T follicular helper cell (primary cell): Measurements from ENCODE around the gene P2RY11.

Experiments
- DNase-seq: peaks from one replicate; pipeline ENCODE4 v3.0.0-alpha.2; 2020; ENCODE audit warnings: low read depth
- total RNA-seq, 2 experiments: gene quantifications; one replicate each; lab custom pipeline; 2026; lab: John Stamatoyannopoulos, UW

P2RY11 gene, protein sequence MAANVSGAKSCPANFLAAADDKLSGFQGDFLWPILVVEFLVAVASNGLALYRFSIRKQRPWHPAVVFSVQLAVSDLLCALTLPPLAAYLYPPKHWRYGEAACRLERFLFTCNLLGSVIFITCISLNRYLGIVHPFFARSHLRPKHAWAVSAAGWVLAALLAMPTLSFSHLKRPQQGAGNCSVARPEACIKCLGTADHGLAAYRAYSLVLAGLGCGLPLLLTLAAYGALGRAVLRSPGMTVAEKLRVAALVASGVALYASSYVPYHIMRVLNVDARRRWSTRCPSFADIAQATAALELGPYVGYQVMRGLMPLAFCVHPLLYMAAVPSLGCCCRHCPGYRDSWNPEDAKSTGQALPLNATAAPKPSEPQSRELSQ
- total RNA-seq: 14.0 to 15.7 reads per million in 2 experiments

DNA sequence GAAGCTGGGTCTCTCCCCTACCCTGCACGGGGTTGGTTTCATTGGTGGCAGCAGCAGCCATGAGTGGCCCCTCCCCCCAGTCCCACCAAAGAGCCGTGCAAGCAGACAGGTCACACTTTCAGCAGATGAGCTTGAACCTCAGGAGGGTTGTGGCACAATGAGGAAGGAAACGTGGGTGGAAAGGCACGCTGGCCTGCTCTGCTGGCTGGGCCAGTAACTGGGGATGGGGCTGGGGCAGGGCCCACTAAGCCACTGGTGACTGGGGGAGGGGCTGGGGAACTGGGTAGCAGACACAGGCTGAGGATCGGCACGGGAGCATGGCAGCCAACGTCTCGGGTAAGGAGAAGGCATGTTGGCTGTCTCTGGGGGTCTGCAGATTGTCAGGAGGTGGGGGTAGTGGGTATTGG, at the start of gene P2RY11:
Gene P2RY11 (plus strand): TSS at position 289 of the 407 bp plus-strand sequence. CDS start 29 bp downstream, at position 318.
- DNase-seq: no peak

DNA sequence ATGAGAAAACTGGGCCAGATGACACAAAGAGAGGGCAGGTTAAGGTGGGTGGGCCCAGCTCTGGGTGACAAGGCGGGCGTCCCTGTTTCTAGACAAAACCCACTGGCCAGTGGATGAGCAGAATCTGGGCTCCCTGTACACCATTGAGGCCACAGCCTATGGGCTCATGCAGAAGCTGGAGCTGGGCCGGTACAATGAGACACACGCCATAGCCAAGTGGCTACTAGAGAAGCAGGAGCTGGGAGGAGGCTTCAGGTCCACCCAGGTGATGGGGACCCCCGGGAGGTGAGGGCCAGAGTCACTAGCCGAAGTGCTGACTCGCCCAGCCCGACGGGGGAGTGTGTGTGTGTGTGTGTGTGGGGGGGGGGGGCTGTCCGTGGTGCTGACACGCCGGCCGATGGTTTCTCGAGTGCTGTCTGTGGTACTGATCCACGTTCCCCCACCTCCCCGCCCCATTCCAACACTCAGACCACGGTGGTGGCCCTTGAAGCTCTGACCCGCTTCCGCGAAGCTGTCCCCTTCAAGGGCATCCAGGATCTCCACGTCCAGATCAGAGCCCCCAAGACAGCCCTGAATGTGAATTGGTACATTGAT, 49.7 kb upstream of the P2RY11 start:
- DNase-seq: no peak

DNA sequence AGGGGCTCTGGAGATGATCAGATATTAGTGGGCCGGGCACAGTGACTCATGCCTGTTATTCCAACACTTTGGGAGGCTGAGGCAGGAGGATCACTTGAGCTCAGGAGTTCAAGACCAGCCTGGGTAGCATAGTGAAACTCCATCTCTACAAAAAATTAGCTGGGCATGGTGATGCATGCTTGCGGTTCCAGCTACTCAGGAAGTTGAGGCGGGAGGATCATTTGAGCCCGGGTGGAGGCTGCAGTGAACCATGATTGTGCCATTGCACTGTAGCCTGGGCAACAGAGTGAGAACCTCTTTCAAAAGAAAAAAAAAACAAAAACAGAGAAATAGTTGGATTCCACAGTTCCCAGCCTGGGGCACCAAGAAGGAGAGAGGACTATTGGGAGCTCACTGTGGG, 43.3 kb upstream of the P2RY11 start:
- no peak for DNase-seq

DNA sequence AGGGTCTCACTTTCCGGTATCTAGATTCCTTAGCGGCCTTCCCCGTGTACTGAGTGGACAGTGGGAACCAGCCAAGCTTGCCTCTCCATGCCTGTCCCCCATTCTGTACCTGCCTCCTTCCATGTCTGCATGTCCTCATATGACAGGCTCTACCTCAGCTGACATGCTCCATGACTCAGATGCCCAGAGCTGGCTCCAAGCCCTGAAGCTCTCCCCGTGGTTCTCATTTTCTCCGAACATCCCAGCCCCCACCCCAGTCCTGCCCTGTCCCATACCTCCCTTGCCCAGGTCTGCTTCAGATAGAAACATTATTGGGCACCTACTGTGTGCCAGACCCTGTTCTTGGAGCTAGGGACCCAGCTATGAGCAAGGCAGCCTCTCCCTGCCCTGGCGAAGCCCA, 42.4 kb upstream of the P2RY11 start:
- no peak for DNase-seq

DNA sequence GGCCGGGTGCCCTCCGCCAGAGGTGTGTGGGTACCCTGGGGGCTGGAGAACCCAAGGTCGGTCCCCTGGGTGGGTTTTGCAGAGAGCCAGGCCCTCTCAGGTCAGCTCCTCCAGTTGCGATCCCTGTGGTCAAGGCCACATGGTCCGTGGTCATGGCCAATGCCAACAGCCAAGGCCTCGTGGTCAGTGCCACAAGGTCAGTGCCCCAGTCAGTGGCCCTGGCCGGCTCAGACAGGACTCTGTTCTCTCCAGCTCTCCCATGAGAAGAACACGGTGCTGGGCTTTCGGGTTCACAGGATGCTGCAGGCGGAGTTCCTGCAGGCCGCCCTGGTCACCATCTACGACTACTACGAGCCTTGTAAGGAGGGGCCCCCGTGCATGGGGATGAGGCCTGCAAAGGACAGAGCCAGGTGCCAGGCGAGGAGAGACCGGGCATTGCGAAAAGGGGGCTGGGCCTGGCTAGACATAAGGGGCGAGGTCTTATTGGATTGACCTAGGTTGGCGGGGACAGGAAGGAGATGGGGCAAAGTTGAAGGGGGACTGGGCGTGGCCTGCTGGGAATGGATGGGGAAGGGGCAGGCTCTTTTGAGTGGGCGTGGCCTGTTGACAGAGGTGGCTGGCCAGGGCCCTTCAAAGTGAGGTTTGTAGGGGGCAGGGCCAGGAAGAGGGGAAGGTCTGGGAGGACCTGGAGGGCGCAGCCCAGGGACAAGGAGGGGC, 40.6 kb upstream of the P2RY11 start:
- no peak for DNase-seq

DNA sequence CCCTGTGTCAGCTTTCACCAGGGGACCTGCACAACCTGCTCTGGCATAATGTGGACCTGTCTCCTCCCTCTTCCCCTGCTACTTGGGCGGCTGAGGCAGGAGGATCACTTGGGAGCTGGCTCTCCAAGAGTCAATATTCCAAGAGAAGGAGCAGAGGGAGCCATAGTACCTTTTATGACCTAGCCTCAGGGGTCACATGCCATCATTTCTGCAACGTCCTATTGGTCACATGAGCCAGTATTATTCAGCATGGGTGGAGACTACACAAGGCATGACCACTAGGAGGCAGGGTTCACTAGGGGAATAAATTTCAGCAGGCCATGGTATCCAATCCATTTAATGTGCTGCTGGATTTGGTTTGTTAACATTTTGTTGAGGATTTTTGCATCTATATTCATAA, 37.3 kb upstream of the P2RY11 start:
- DNase-seq: peak; percentile 34

DNA sequence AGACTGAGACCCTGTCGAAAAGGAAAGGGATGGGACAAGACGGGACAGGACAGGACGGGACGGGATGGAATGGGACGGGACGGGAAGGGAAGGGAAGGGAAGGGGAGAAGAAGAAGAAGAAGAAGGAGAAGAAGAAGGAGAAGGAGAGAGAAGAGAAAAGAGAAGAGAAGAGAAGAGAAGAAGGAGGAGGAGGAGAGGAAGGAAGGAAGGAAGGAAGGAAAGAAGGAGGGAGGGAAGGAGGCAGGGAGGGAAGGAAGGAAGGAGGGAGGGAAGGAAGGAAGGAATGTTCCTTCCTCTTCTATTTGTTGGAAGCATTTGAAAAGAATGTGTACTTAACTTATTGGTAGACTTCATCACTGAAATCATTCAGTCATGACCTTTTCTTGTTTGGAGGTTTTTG, 35.0 kb upstream of the P2RY11 start:
- no peak for DNase-seq

DNA sequence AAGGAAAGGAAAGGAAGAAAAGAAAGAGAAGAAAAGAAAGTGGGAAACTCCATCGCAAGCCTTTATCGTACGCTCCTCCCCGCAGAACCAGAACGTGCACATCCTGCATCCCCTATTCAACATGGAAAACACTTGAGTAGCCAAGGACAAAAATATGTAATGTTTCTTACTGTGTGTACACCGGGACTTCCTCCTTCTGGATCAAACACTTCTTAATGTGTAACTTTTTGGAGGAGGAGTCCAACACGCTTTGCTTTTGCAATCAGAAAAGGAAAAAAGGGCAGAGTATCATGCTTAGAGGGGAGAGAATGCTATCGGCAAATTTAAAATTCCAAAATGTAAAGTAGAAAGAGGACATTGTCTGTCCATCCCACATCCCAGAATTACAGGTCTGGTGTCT, 33.2 kb upstream of the P2RY11 start:
- no peak for DNase-seq

DNA sequence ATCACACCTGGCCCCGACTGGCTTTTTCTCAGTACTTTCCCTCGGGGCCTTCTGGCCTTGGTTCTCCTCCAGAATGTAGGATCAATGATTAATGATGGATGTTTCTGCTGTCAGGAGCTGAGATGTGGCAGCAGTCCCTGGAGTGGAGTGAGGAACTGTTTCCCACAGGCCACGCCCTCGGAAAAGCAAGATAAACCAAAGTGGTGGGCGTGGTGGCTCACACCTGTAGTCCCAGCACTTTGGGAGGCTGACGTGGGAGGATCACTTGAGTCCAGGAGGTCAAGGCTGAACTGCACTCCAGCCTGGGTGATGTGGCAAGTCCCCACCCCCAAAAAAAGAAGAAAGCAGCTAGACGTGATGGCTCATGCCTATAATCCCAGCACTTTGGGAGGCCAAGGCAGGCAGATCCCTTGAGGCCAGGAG, 32.5 kb upstream of the P2RY11 start:
- no peak for DNase-seq

DNA sequence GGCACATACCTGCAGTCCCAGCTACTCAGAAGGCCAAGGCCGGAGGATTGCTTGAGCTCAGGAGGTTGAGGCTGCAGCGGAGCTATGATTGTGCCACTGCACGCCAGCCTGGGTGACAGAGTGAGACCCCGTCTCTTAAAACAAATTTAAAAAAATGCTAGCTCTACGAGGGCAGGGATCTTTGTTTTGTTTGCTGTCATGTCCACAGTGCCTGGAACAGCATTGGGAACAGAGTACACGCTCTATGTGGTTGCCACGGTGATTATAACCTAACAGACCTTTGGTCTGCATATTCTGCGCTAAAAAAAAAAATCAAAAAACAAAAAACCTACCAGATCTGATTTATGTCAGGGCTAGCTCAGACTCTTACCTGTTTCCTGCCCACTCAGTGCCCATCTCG, 27.6 kb upstream of the P2RY11 start:
- no peak for DNase-seq

DNA sequence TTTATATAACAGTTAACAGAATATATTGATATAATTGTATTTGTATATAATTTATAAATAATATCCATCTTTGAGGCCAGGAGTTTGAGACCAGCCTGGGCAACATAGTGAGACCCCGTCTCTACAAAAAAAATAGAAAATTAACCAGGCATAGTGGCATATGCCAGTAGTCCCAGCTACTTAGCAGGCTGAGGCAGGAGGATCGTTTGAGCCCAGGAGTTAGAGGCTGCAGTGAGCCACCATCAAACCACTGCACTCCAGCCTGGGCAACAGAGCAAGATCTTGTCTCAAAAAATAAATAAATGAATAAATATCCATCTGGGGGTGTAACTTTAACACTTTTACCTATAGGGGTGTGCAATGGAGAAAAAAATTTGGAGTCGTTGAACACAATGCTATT, 26.7 kb upstream of the P2RY11 start:
- no peak for DNase-seq

DNA sequence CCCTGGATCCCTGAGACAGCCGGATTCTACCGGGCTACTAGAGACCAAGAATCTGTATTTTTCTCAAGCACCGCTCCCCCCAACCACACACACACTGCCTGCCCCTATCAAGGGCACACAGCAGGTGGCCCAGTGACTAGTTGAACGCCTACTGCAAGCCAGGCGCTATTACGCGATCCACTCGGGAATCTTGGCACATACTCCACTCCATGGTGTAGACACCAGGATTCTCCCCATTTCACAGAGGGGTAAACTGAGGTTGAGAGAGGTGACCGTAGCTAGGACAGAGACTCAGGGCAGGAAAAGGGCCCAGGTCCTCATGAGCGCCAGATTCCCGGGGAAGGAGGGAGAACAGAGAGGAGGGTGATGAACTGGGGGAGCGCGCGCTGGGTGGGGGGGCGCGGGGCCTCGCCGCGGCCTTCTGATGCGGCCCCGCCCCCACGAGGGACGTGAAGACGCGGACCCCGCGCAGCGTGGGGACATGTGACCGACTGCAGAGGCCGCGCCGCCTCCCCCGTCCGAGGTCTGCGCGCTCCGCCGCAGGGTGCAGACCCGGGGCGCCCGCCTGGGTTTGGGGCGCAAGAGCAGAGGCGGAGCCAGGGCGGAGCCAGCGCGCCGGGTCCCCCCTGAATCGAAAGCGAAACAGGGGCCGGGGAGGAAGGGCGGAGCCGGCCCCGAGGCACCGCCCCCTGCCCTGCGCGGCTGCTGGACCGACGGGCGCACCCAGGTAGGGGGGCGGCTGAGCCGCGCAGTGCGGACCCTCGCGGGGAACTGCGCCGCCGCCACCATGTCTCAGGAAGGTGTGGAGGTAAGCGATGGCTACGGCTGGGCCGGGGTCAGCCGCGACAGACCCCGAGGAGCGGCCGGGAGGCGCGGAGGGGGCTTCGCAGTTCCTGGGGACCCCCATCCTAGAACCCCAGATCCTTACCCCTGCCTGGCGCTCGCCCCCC, 25.6 kb upstream of the P2RY11 start, which contains the start of gene SHFL:
Gene SHFL (plus strand): TSS at position 677 of the 950 bp plus-strand sequence. CDS start 111 bp downstream, at position 788.
- DNase-seq: peak; percentile 77

DNA sequence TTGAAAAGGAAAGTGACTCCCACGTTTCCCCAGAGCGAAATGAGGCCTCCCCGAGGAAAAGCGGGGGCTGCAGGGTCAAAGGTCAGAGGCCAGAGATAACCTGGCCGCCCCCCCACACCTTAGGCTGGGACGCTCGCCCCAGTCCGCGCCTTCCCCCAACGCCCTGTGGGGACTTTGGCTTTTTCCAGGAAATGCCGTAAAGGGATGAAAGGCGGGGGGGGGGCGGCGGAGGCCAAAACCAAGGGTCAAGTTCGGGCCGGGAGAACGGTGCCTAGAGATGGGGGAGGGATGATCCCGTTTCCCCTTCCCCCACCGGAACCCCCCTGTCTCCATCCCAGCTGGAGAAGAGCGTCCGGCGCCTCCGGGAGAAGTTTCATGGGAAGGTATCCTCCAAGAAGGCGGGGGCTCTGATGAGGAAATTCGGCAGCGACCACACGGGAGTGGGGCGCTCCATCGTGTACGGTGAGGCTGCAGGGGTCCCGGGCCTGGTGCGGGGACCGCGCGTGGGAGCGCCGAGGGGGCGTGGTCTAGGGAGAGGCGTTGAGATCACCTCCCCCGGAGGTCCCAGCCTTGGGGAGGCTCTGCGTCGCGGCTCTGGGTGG, 24.8 kb upstream of the P2RY11 start:
- peak; percentile 20 for DNase-seq

DNA sequence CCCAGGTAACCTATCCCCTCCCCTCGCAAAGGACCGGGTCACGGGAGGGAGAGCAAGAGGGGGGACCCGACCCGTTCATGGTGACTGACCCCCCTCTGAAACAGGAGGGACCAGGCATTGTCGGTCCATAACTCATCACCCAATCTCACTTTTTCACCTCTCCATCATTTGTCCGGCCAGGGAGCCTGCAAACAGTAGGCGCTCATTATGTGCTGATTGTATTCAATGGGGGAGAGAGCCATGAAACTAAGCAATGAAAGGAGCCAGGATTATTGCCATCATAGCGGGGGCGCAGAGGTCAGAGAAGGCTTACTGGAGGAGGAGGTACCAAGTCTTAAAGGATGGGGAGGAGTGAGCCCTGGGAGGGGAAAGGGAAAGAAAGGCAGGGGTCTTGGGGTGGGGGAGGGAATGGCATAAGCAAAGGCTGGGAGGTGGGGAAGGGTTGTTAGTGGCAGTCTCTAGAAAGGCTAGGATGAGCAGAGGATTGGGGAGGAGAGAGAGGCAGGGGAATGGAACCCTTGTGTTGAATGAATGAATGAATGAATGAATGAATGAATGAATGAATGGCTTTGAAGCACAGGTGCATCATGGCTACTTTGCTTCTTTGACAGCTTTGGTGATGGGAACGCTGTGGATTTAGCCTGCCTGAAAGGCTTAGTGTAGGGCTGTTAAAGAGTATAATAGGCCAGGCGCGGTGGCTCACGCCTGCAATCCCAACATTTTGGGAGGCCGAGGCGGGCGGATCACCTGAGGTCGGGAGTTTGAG, 24.0 kb upstream of the P2RY11 start:
- no peak for DNase-seq

DNA sequence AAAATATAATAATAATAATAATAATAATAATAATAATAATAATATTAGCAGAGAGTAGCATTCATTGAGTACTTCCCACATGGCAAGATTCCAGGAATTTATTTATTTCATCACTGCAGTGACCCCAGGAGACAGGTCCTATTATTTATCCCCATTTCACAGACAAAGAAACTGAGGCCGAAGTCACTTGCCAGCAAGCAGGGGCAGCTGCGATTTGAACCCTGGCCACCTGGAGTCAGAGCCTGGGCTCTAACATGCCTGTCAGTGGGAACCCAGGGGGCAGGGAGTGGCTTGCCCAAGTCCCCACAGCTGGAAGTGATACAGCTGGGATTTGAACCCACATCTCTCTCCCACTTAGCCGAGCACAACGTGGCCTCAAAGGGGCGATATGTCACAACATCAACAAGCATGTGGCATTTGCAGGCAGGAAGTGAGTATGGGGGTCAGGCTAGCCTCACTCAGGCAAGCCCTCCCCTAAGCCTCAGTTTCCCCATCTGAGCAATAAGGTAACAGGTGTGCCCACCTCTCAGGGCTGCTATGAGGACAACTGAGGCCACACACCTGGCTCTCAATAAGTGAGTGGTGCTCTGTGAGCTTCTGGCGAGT, 22.4 kb upstream of the P2RY11 start:
- DNase-seq: no peak

DNA sequence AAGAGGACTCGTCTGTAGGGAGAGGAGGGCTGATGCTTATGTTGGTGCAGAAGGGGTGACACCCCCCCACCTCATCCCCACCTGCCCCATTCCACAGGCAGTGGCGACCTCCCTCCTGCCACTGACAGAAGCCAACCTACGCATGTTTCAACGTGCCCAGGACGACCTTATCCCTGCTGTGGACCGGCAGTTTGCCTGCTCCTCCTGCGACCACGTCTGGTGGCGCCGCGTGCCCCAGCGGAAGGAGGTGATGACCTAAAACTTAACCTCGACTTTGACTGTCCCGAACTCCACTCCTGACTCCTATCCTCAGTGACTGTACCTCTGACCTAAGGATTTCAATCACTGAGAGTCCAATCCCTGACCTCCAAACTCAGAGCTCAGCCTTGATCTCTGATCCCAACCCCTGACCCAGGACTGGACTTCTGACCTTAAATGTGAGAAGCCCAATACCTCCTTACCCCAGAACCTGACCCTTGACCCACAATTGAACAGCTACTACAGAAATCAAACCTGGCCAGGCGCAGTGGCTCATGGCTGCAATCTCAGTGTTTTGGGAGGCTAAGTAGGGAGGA, 21.6 kb upstream of the P2RY11 start:
- DNase-seq: no peak

DNA sequence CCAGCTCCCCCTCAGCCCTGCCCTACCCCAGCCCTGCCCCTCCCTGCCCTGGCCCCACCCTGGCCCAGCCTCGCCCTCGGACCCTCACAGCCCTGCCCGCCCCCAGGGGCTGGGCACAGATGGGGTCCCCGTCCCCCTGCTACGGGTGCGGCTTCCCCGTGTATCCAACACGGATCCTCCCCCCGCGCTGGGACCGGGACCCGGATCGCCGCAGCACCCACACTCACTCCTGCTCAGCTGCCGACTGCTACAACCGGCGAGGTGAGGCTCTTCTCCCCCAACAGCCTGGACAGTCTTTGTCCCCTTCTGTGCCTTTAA, 20.2 kb upstream of the P2RY11 start:
- DNase-seq: no peak

DNA sequence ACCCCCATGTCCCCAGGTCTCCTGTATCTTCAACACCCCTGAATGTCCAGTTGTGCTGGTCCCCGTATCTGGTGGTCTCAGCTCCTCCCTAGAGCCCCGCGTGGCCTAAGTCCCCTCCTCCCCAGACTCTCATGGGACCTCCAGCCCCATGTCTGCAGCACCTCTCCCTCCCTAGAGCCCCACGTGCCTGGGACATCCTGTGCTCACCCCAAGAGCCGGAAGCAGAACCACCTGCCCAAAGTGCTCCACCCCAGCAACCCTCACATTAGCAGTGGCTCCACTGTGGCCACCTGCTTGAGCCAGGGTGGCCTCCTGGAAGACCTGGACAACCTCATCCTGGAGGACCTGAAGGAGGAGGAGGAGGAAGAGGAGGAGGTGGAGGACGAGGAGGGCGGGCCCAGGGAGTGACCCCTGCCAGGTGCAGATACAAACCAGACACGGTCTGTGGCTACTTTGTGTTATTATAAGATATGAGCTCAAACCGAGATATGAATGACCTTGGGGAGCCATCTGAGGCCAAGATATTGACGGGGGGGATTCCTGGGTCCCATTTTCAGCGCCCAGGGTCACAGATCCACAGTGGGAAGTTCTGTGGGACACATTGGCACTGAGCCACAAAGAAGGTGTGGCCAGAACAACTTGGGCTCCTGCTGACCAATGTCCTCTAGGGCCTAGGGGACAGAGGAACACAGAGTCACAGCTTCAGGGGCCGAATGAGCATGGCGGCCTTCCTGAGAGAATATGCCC, 19.4 kb upstream of the P2RY11 start:
- no peak for DNase-seq

DNA sequence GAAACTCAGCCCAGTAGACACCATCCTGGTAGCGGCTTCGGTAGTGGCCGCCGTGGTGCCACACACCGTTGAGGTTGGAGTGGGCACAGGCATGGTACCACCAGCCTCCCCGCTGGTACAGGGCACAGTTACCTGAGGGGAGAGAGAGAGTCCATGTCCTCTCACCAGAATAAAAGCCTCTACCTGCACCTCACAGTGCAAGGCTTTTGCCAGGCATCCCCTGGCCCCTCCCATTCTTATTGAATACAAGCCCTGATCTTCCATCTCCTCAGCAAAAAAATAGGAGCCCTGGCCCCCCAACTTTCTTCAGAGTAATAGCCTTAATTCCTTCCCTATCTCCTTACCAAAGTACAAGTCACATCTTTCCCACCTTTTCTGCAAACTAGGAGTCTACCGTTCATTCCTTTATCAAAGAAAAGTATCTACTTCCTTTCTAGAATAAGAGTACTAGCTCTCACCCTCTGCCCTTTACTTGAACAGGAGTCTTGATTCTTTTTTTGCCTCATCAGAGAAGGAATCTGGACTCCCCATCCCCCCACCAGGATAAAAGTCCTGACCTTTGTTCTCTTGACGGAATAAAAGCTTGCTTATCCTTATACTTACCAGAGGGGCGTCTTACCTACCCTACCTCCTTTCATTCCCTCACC, 18.7 kb upstream of the P2RY11 start:
- DNase-seq: no peak
